GM21786 (cell line): Measurements from ENCODE around the gene CCDC74B.
"Not testable (repeated sequence)": the region's sequence is repeated elsewhere in the genome, so short reads cannot be mapped to it uniquely, and the experiment has no call there.

Experiments
- ATAC-seq: cut with Tn5 transposase; IDR thresholded peaks from one replicate; pipeline ENCODE4 v1.9.1; 2021; ENCODE audit not compliant: unreplicated experiment

Gene CCDC74B

GRCh38 chr2:130169163-130169562 is 24.3 kb upstream of the CCDC74B start:
- not testable (repeated sequence) for ATAC-seq

- ATAC-seq, result not testable (repeated sequence)
Measured at GRCh38 chr2:130166611-130167010, 21.7 kb upstream of the CCDC74B start.

GRCh38 chr2:130165293-130166016 is 20.5 kb upstream of the CCDC74B start:
- no peak for ATAC-seq

GRCh38 chr2:130162968-130163367 is 18.1 kb upstream of the CCDC74B start:
- ATAC-seq, result no peak

- not testable (repeated sequence) for ATAC-seq
Measured at GRCh38 chr2:130162486-130162885, 17.6 kb upstream of the CCDC74B start.

GRCh38 chr2:130160838-130161705 is 16.2 kb upstream of the CCDC74B start:
- ATAC-seq, result not testable (repeated sequence)

GRCh38 chr2:130160131-130160530 is 15.2 kb upstream of the CCDC74B start:
- ATAC-seq, result no peak

GRCh38 chr2:130159376-130159775 is 14.5 kb upstream of the CCDC74B start:
- not testable (repeated sequence) for ATAC-seq

- ATAC-seq, result no peak
Measured at GRCh38 chr2:130158631-130159030, 13.7 kb upstream of the CCDC74B start.

- peak; percentile 85 for ATAC-seq
Measured at GRCh38 chr2:130157825-130158514, 13.1 kb upstream of the CCDC74B start.

GRCh38 chr2:130157354-130157753 is 12.4 kb upstream of the CCDC74B start:
- peak; percentile 51 for ATAC-seq

- ATAC-seq, result no peak
Measured at GRCh38 chr2:130156624-130157004, 11.7 kb upstream of the CCDC74B start.

GRCh38 chr2:130155956-130156623 is 11.2 kb upstream of the CCDC74B start:
- ATAC-seq, result not testable (repeated sequence)

- ATAC-seq, result no peak
Measured at GRCh38 chr2:130154773-130155765, 10.2 kb upstream of the CCDC74B start.

GRCh38 chr2:130154423-130154770 is 9.5 kb upstream of the CCDC74B start:
- ATAC-seq, result not testable (repeated sequence)

- not testable (repeated sequence) for ATAC-seq
Measured at GRCh38 chr2:130153721-130154422, 9.0 kb upstream of the CCDC74B start.

- no peak for ATAC-seq
Measured at GRCh38 chr2:130152816-130153595, 8.1 kb upstream of the CCDC74B start.

- not testable (repeated sequence) for ATAC-seq
Measured at GRCh38 chr2:130152136-130152815, 7.4 kb upstream of the CCDC74B start.
